K562 (cell line): ENCODE measurements around the gene OTOG. TPM values are rescaled to one million over a fixed set of nuclear protein-coding genes. Genes with fewer than 3 reads are reported as not detected.
A peak's percentile ranks its signal among the peaks of the same experiment; 100 is the strongest.

ENCODE experiments used
- CBX1 ChIP-seq: sonication (generic); IDR thresholded peaks from 2 replicates; pipeline ENCODE4 v1.6.1; 2016; ENCODE audit warnings: antibody characterized with exemption, low read depth, mild to moderate bottlenecking
- EHMT2 ChIP-seq: fragments of 450-650 bp; IDR thresholded peaks from 2 replicates; pipeline ENCODE4 v1.6.1; 2018; ENCODE audit warnings: antibody characterized with exemption
- EP400 ChIP-seq: fragments of 450-650 bp; IDR thresholded peaks from 2 replicates; pipeline ENCODE4 v1.6.1; 2017; ENCODE audit warnings: antibody characterized with exemption, mild to moderate bottlenecking, moderate library complexity
- HDAC1 ChIP-seq, 2 experiments: fragments of 450-650 bp; IDR thresholded peaks; 2 replicates each; pipeline ENCODE4 v1.6.1; 2016 to 2017; ENCODE audit warnings: inconsistent platforms in 1 of 2, mild to moderate bottlenecking in 1 of 2, moderate library complexity in 1 of 2
- MEIS2 ChIP-seq: fragments of 450-650 bp; IDR thresholded peaks from 2 replicates; pipeline ENCODE4 v1.6.1; 2014; ENCODE audit warnings: mild to moderate bottlenecking; ENCODE audit not compliant: partially characterized antibody
- NFXL1 ChIP-seq: fragments of 450-650 bp; formaldehyde crosslinking; IDR thresholded peaks from 2 replicates; pipeline ENCODE4 v1.4.0; 2021; ENCODE audit warnings: mild to moderate bottlenecking
- NR2C2 ChIP-seq, 2 experiments: fragments of 200-800 bp in 1 of 2; sonication (Bioruptor generic) in 1 of 2; sonication (generic) in 1 of 2; formaldehyde crosslinking in 1 of 2; IDR thresholded peaks; 2 replicates each; pipeline versions ENCODE4 v1.6.1 to v1.8.0; 2016 to 2022; ENCODE audit warnings: mild to moderate bottlenecking in 1 of 2, missing compliant biosample characterization in 1 of 2, missing genetic modification characterization in 1 of 2, missing genetic modification reagents in 1 of 2
- TBL1XR1 ChIP-seq, 2 experiments: IDR thresholded peaks; 2 replicates each; pipeline ENCODE4 v1.6.1; 2012; ENCODE audit warnings: improper control_type of control experiment in 2 of 2, low read length in 2 of 2, mild to moderate bottlenecking in 1 of 2
- ZFP1 ChIP-seq: fragments of 450-650 bp; formaldehyde crosslinking; IDR thresholded peaks from 2 replicates; pipeline ENCODE4 v1.4.0; 2020; ENCODE audit warnings: mild to moderate bottlenecking, mixed read lengths
- ZNF584 ChIP-seq: fragments of 200-800 bp; sonication (Bioruptor generic); IDR thresholded peaks from 2 replicates; pipeline ENCODE4 v1.6.1; 2016; ENCODE audit warnings: low read depth, mild to moderate bottlenecking, missing genetic modification characterization, missing compliant biosample characterization
- ZNF589 ChIP-seq: fragments of 200-800 bp; sonication (Bioruptor generic); IDR thresholded peaks from 2 replicates; pipeline ENCODE4 v1.6.1; 2016; ENCODE audit warnings: low read depth, missing genetic modification characterization, missing compliant biosample characterization
- ZNF644 ChIP-seq: fragments of 200-800 bp; sonication (Bioruptor generic); IDR thresholded peaks from 2 replicates; pipeline ENCODE4 v1.6.1; 2016; ENCODE audit warnings: low read depth, missing genetic modification characterization, missing compliant biosample characterization
- ZNF699 ChIP-seq: fragments of 250-450 bp; sonication (Bioruptor Pico); IDR thresholded peaks from 2 replicates; pipeline ENCODE4 v1.8.0; 2021; ENCODE audit warnings: mild to moderate bottlenecking, moderate library complexity; ENCODE audit not compliant: insufficient replicate concordance
- polyA plus RNA-seq, 8 experiments: library from polyadenylated mRNA; depleted of rRNA in 4 of 8; stranded (reverse) in 5 of 8; unstranded in 3 of 8; fragments of >200 nt; fragmentation: Nextera tagmentation in 2 of 8; fragmentation: Illumina TruSeq in 1 of 8; extraction: Ambion mirVana in 2 of 8; extraction: Trizol in 1 of 8; gene quantifications; 2 replicates each; pipeline versions ENCODE4 v1.2.1 to v1.2.3, GENCODE V29; 2011 to 2014; ENCODE audit warnings: inconsistent platforms in 1 of 8, missing spikeins in 1 of 8
- total RNA-seq, 7 experiments: library from RNA; depleted of rRNA in 6 of 7; stranded (reverse); fragments of >200 nt in 6 of 7; fragmentation: Illumina TruSeq in 2 of 7; extraction: Trizol in 2 of 7; gene quantifications; 2 replicates each; pipeline versions ENCODE4 v1.2.1 to v1.2.3, GENCODE V29; 2011 to 2021; ENCODE audit warnings: low replicate concordance in 1 of 7
- TF ChIP-seq, protein P1 (sequence below), 3 experiments: IDR thresholded peaks in 2 of 3; conservative IDR thresholded peaks in 1 of 3; 2 replicates each; pipeline ENCODE4 v1.5.1; 2011 to 2012; ENCODE audit warnings: low read length in 3 of 3, mild to moderate bottlenecking in 3 of 3, control low read depth in 2 of 3, improper control_type of control experiment in 1 of 3, inconsistent platforms in 1 of 3, low read depth in 1 of 3, mixed read lengths in 1 of 3, moderate library complexity in 1 of 3; ENCODE audit not compliant: insufficient read depth in 2 of 3
- TF ChIP-seq, protein P2 (sequence below): fragments of 250-450 bp; sonication (Bioruptor Pico); IDR thresholded peaks from 2 replicates; pipeline ENCODE4 v1.5.0; 2021; ENCODE audit warnings: mild to moderate bottlenecking, borderline replicate concordance
- TF ChIP-seq, protein P3 (sequence below): fragments of 450-650 bp; IDR thresholded peaks from 2 replicates; pipeline ENCODE4 v1.6.1; 2016; ENCODE audit warnings: low read depth, mild to moderate bottlenecking, moderate library complexity
- TF ChIP-seq, protein P4 (sequence below): fragments of 250-450 bp; sonication (Bioruptor Pico); IDR thresholded peaks from 2 replicates; pipeline ENCODE4 v1.8.0; 2022; ENCODE audit warnings: moderate library complexity, mild to moderate bottlenecking, inconsistent platforms
- TF ChIP-seq, protein P5 (sequence below): fragments of 250-450 bp; sonication (Bioruptor Pico); IDR thresholded peaks from 2 replicates; pipeline ENCODE4 v1.5.0; 2022; ENCODE audit warnings: mild to moderate bottlenecking

The OTOG gene
- total and polyA plus RNA-seq, 9 of the 15 experiments (the other 6 are each of a cell fraction or from before 2014, with no cell fraction given) = not detected

DNA sequence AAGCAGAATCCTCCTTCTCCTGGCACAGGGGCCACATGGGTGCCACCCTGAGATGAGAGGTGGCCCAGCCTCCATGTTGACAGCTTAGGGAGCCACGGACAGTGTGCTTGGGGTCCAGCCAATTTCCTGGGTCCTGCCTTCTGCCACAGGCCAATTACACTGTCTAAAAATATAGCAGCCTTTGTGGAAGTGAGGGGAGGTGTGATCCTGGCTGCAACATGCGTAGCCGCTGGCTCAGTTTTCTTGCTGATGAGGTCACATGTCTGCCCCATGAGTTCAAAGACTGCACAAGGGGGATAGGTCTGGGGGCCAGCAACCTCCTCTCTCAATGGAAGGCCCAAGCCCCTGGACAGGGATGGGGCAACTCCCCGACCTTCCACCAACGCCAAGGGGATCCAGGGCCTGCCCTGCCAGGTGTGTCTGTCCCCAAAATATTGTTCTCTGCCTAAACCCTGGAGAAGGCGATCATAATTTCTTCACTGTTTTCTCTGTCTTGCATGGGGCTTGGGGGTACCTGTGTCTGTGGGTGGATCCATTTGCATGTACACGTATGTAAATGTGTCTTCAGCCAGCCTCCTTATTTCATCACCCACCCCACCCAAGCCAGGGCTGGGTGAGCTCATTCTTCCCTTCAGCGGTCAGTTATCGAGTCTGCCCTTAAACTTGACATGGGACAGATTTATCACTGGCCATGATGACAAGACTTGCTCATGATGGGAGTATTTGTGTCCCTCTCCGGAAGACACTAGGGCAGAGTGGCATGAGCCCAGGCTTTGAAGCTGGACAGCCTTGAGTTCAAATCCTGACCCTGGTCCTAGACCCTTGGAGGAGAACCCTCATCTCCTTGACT is 59.4 kb downstream of the OTOG start (continued):
- no peak for TF ChIP-seq ZNF699 (CRISPR knock-in tag)
- TF ChIP-seq, protein P1, sequence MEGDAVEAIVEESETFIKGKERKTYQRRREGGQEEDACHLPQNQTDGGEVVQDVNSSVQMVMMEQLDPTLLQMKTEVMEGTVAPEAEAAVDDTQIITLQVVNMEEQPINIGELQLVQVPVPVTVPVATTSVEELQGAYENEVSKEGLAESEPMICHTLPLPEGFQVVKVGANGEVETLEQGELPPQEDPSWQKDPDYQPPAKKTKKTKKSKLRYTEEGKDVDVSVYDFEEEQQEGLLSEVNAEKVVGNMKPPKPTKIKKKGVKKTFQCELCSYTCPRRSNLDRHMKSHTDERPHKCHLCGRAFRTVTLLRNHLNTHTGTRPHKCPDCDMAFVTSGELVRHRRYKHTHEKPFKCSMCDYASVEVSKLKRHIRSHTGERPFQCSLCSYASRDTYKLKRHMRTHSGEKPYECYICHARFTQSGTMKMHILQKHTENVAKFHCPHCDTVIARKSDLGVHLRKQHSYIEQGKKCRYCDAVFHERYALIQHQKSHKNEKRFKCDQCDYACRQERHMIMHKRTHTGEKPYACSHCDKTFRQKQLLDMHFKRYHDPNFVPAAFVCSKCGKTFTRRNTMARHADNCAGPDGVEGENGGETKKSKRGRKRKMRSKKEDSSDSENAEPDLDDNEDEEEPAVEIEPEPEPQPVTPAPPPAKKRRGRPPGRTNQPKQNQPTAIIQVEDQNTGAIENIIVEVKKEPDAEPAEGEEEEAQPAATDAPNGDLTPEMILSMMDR (IDR thresholded peaks at IDR 0.05 in 2 of 3, conservative IDR thresholded peaks at IDR 0.05 in 1 of 3; ENCODE audit: insufficient read depth in 2 of 3, low read depth in 1 of 3, low read length in 3 of 3) = no peak
- TF ChIP-seq, protein P2, sequence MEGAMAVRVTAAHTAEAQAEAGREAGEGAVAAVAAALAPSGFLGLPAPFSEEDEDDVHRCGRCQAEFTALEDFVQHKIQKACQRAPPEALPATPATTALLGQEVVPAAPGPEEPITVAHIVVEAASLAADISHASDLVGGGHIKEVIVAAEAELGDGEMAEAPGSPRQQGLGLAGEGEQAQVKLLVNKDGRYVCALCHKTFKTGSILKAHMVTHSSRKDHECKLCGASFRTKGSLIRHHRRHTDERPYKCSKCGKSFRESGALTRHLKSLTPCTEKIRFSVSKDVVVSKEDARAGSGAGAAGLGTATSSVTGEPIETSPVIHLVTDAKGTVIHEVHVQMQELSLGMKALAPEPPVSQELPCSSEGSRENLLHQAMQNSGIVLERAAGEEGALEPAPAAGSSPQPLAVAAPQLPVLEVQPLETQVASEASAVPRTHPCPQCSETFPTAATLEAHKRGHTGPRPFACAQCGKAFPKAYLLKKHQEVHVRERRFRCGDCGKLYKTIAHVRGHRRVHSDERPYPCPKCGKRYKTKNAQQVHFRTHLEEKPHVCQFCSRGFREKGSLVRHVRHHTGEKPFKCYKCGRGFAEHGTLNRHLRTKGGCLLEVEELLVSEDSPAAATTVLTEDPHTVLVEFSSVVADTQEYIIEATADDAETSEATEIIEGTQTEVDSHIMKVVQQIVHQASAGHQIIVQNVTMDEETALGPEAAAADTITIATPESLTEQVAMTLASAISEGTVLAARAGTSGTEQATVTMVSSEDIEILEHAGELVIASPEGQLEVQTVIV (CRISPR knock-in tag) = no peak
- no peak for TF ChIP-seq ZNF644 (tag)
- no peak for TF ChIP-seq NFXL1
- 0 out of 2 replicates have a peak, but pooled peaks have one; percentile 48 for TF ChIP-seq ZNF584 (CRISPR knock-in tag)
- no peak for TF ChIP-seq CBX1
- TF ChIP-seq ZNF589 = peak; percentile 85; the same call in 1 of the 2 replicates
- TF ChIP-seq, protein P3, sequence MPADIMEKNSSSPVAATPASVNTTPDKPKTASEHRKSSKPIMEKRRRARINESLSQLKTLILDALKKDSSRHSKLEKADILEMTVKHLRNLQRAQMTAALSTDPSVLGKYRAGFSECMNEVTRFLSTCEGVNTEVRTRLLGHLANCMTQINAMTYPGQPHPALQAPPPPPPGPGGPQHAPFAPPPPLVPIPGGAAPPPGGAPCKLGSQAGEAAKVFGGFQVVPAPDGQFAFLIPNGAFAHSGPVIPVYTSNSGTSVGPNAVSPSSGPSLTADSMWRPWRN = no peak
- TF ChIP-seq, protein P4, sequence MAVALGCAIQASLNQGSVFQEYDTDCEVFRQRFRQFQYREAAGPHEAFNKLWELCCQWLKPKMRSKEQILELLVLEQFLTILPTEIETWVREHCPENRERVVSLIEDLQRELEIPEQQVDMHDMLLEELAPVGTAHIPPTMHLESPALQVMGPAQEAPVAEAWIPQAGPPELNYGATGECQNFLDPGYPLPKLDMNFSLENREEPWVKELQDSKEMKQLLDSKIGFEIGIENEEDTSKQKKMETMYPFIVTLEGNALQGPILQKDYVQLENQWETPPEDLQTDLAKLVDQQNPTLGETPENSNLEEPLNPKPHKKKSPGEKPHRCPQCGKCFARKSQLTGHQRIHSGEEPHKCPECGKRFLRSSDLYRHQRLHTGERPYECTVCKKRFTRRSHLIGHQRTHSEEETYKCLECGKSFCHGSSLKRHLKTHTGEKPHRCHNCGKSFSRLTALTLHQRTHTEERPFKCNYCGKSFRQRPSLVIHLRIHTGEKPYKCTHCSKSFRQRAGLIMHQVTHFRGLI (CRISPR knock-in tag) = no peak
- no peak for TF ChIP-seq ZFP1 (CRISPR knock-in tag)
- TF ChIP-seq, protein P5, sequence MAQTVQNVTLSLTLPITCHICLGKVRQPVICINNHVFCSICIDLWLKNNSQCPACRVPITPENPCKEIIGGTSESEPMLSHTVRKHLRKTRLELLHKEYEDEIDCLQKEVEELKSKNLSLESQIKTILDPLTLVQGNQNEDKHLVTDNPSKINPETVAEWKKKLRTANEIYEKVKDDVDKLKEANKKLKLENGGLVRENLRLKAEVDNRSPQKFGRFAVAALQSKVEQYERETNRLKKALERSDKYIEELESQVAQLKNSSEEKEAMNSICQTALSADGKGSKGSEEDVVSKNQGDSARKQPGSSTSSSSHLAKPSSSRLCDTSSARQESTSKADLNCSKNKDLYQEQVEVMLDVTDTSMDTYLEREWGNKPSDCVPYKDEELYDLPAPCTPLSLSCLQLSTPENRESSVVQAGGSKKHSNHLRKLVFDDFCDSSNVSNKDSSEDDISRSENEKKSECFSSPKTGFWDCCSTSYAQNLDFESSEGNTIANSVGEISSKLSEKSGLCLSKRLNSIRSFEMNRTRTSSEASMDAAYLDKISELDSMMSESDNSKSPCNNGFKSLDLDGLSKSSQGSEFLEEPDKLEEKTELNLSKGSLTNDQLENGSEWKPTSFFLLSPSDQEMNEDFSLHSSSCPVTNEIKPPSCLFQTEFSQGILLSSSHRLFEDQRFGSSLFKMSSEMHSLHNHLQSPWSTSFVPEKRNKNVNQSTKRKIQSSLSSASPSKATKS = no peak
- TF ChIP-seq EP400 = no peak
- TF ChIP-seq HDAC1 (IDR thresholded peaks at IDR 0.05) = no peak
- TF ChIP-seq EHMT2 = no peak
- TF ChIP-seq MEIS2 = peak; percentile 94
- TF ChIP-seq TBL1XR1 (IDR thresholded peaks at IDR 0.05; ENCODE audit: low read length in 2 of 2) = no peak
- TF ChIP-seq NR2C2 (CRISPR knock-in tag; IDR thresholded peaks at IDR 0.05) = no peak
- peak; percentile 48; the same call in 1 of the 2 replicates for TF ChIP-seq NR2C2 (tag; IDR thresholded peaks at IDR 0.05)
